ENCODE data around the gene RRAD. TPM values are rescaled to one million over a fixed set of nuclear protein-coding genes. Genes with fewer than 3 reads are reported as not detected.

RRAD gene
- total RNA-seq, 2 donors from 2014 or later, result 173 to 266 TPM

GRCh38 chr16:66908762-66909559, 16.4 kb downstream of the RRAD start:
- Histone ChIP-seq H3K4me3 (no peak overlapping the region), H3K4me1 (peaks cover 0 to 49% of the 10 kb centered on the region in 2 donors), H3K27ac (no peak overlapping the region), H3K36me3 (no peaks in the 10 kb centered on the region), H3K27me3 (no peaks in the 10 kb centered on the region), H3K9me3 (no peaks in the 10 kb centered on the region)
- no peak for TF ChIP-seq CTCF (IDR thresholded peaks at IDR 0.05)
- no peak for DNase-seq (ENCODE audit: low spot score)

GRCh38 chr16:66908116-66908515, 17.2 kb downstream of the RRAD start:
- peak overlapping the region in 1 of 2 donors; percentile 96 for H3K27ac ChIP-seq
- no peaks in the 10 kb centered on the region for H3K9me3 ChIP-seq
- H3K36me3 ChIP-seq, result no peaks in the 10 kb centered on the region
- DNase-seq (ENCODE audit: low spot score), result no peak
- TF ChIP-seq CTCF (IDR thresholded peaks at IDR 0.05), result no peak
- no peaks in the 10 kb centered on the region for H3K27me3 ChIP-seq
- H3K4me1 ChIP-seq, result peaks cover 0 to 52% of the 10 kb centered on the region in 2 donors
- H3K4me3 ChIP-seq, result no peak overlapping the region

DNA sequence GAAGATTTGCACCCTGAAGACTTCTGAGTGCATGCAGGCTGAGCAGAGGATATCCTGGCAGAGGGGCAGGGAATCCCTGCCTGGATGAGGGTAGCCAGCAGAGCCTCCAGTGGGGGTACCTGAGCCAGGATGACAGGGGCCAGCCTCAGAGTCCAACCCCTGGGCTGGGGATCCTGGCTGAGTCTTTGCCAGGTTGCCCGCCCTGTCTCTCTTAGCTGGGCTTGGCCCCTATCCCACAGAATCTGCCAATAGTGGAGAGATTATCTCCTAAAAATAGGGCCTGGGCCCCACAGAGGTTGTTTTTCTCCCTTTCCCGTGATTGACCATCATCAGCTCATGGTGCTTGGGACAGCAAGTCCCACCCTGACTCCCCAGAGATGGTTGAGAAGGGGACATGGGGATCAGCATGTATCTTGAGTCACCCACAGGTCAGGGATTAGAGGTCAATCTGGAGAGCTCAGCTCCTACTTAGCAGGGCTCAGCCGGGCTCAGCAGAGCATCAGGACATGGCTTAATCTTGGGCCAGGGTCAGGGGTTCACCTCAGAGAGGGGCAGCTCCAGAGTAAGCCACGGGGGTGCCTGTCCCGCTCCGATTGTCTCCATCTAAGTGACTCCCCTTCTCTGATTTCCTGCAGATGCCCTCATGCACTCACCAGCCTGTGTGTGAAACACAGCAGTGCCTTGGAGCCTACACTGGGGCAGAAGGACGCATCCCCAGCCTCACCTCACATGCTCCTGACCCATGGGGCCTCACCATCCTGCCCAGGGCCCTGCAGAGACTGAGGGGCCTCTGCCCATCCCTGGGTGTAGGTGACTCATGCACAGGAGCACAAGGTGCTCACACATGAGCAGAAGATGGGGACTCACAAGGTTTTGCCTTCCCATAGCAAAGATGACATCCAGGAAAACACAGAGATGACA, 18.2 kb downstream of the RRAD start:
- H3K27me3 ChIP-seq, result no peaks in the 10 kb centered on the region
- no peaks in the 10 kb centered on the region for H3K36me3 ChIP-seq
- no peaks in the 10 kb centered on the region for H3K9me3 ChIP-seq
- H3K4me1 ChIP-seq, result peaks cover 0 to 59% of the 10 kb centered on the region in 2 donors
- no peak for TF ChIP-seq CTCF (IDR thresholded peaks at IDR 0.05)
- H3K27ac ChIP-seq, result peak overlapping the region; percentile 90 to 96
- no peak overlapping the region for H3K4me3 ChIP-seq
- DNase-seq (ENCODE audit: low spot score), result no peak

DNA sequence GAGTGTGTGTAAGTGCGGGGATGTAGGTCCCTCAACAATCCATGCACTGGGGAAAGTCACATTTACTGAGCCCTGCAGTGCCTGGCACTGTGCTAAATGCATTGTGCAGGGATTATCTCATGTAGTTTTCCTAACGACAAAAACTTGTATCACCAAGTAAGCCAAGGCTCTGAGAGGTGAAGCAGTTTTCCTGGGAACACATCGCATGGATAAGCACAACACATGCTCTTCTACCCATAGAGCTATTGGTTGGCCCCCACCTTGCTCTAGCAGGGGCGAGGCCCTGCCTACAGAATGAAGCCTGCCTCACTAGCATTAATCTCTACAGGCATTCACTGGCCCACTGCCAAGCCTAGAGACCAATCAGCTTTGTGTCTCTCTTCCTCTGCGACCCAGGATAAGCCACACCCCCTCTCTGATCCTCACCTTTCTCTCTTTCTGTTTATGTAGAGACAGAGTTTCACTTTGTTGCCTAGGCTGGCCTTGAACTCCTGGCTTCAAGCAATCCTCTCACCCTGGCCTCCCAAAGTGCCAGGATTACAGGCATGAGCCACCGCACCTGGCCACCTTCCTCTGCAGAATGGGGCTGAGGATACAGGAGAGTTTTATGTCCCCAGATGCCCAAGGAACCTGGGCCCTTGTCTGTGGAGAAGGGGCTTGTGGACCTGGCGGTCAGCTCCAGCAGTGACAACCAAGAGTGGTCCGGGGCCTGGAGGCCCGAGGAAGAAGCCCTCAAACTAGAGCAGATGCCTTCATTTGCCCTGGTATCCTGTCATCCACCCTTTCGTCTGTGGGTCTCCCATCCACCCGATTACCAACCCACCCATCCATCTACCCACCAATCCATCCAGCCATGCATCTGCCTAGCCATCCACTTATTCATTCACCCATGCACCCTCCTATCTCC, 19.4 kb downstream of the RRAD start:
- no peak for TF ChIP-seq CTCF (IDR thresholded peaks at IDR 0.05)
- Histone ChIP-seq H3K9me3 (no peaks in the 10 kb centered on the region), H3K27me3 (no peaks in the 10 kb centered on the region), H3K4me3 (no peak overlapping the region), H3K4me1 (peaks cover 0 to 67% of the 10 kb centered on the region in 2 donors), H3K36me3 (no peaks in the 10 kb centered on the region), H3K27ac (peak overlapping the region; percentile 90 to 96)
- DNase-seq (ENCODE audit: low spot score), result no peak
